ENCODE data around the gene PDE4C. TPM values are rescaled to one million over a fixed set of nuclear protein-coding genes. Genes with fewer than 3 reads are reported as not detected.

PDE4C gene
- total and polyA plus RNA-seq, 10 of the 15 experiments (the other 5 are each of a cell fraction or from before 2014, with no cell fraction given): 0.08 to 0.73 (median 0.34) TPM

GRCh38 chr19:18273561-18274218, 47.5 kb upstream of the PDE4C start:
- intact Hi-C loops (cut with micrococcal nuclease; ENCODE audit: unreplicated experiment): no loop called here
- POLR2A ChIA-PET: no interaction called here
- Histone ChIP-seq H3K9ac (ENCODE audit: control insufficient read depth, insufficient read depth, low read length) (no peak overlapping the region), H3K27me3 (replicated peaks in 1 of 2; ENCODE audit: control insufficient read depth in 2 of 2, insufficient read depth in 2 of 2, low read length in 1 of 2) (no peaks in the 10 kb centered on the region), H2AFZ (ENCODE audit: control insufficient read depth, low read depth, low read length) (no peak overlapping the region), H3K4me1 (ENCODE audit: control insufficient read depth, insufficient read depth, low read length) (peaks cover 8% of the 10 kb centered on the region), H3K4me2 (ENCODE audit: control insufficient read depth, insufficient read depth) (no peak overlapping the region), H3K36me3 (ENCODE audit: control insufficient read depth in 2 of 2, insufficient read depth in 2 of 2, low read length in 1 of 2) (peaks cover 0 to 4% of the 10 kb centered on the region in 2 experiments; a peak in 1 of 4 replicates), H3K4me3 (no peak overlapping the region), H3K27ac (ENCODE audit: control insufficient read depth, insufficient read depth) (no peak overlapping the region), H3K79me2 (ENCODE audit: control insufficient read depth, insufficient read depth, low read length) (peaks cover 11% of the 10 kb centered on the region), H3K9me3 (replicated peaks; ENCODE audit: control insufficient read depth, insufficient read depth, low read length) (no peaks in the 10 kb centered on the region), H4K20me1 (ENCODE audit: control insufficient read depth, insufficient read depth) (peaks cover 7% of the 10 kb centered on the region)
- WGBS (ENCODE audit: insufficient coverage, insufficient replicate concordance, low lambda C conversion rate, missing lambda C conversion rate): 87% methylated on average over 13 of the region's 13 CpGs
- FAIRE-seq (no peak), ATAC-seq (no peak), DNase-seq (ENCODE audit: low read depth, low spot score) (no peak)
- no TSS peak for BruUV-seq (replicated peaks)
- RAD21 ChIA-PET (ENCODE audit: unreplicated experiment): interaction anchor here (0.7 to 1.4 kb wide), 2 partner anchors 55 to 65 kb away, joined by 5 to 7 read pairs; no protein-coding TSS in a partner anchor
- in situ Hi-C loops (cut with MboI): no loop called here
- SMC1A ChIA-PET (ENCODE audit: uncharacterized antibody, unreplicated experiment): interaction anchor here (0.7 to 1.1 kb wide), 3 partner anchors 52 to 264 kb away, joined by 3 to 4 read pairs (median 4); no protein-coding TSS in a partner anchor
- CTCF ChIA-PET: interaction anchor here (1.0 to 14.1 kb wide), 3 partner anchors 56 to 137 kb away, joined by 3 to 516 read pairs (median 5); no protein-coding TSS in a partner anchor
- TF ChIP-seq SMAD5 (IDR thresholded peaks at IDR 0.05; ENCODE audit: low read depth) (no peak), TAF1 (IDR thresholded peaks at IDR 0.05; ENCODE audit: borderline replicate concordance, low read depth, low read length) (no peak), EP300 (IDR thresholded peaks at IDR 0.05; ENCODE audit: borderline replicate concordance in 1 of 2, control insufficient read depth in 1 of 2, low read depth in 2 of 2, low read length in 2 of 2) (no peak), TARDBP (IDR thresholded peaks at IDR 0.05; ENCODE audit: borderline replicate concordance) (no peak), SP1 (IDR thresholded peaks at IDR 0.05; ENCODE audit: low read depth, low read length) (no peak), TCF12 (IDR thresholded peaks at IDR 0.05; ENCODE audit: low read depth, low read length) (no peak), EZH2 (IDR thresholded peaks at IDR 0.05; ENCODE audit: borderline replicate concordance, control insufficient read depth, low read depth, low read length) (no peak), NRF1 (conservative IDR thresholded peaks at IDR 0.05; ENCODE audit: low read depth, low read length) (no peak), PKNOX1 (IDR thresholded peaks at IDR 0.05) (no peak), NFYA (IDR thresholded peaks at IDR 0.05; ENCODE audit: borderline replicate concordance, low read depth, low read length) (no peak), ZNF687 (IDR thresholded peaks at IDR 0.05) (no peak), WRNIP1 (IDR thresholded peaks at IDR 0.05; ENCODE audit: borderline replicate concordance, low read depth, low read length) (no peak), RAD51 (IDR thresholded peaks at IDR 0.05) (no peak), JUNB (IDR thresholded peaks at IDR 0.05) (no peak), PBX3 (IDR thresholded peaks at IDR 0.05; ENCODE audit: insufficient replicate concordance, low read depth, low read length) (no peak), CREM (IDR thresholded peaks at IDR 0.05; ENCODE audit: low read depth) (no peak), ZSCAN29 (IDR thresholded peaks at IDR 0.05) (no peak)
